GM19397 (cell line): ENCODE measurements around the gene SOX30.
"Not testable (repeated sequence)": the region's sequence is repeated elsewhere in the genome, so short reads cannot be mapped to it uniquely, and the experiment has no call there.

Experiments used
- ATAC-seq: cut with Tn5 transposase; IDR thresholded peaks from one replicate; pipeline ENCODE4 v1.9.1; 2021; ENCODE audit warnings: mild to moderate bottlenecking, moderate library complexity; ENCODE audit not compliant: unreplicated experiment

Gene SOX30

DNA sequence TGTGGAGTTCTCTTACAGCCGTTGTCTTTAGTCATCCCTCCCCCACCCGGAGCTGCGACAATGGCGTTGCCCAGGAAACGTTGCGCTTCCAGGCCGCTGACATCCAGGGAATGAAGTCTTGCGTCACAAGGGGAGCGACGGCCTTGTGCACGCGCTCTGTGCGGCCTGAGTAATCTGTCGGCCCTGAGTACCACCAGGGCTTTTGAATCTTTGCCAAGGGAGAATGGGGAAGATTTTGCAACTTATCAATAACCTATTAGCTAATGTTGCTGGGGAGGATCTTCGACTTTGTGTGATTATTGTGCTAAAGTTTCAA, at the start of gene SOX30:
TSS of gene SOX30 (minus strand) at position 62 of the 316 bp plus-strand sequence. CDS start 360 bp downstream, outside the sequence.
- no peak for ATAC-seq

DNA sequence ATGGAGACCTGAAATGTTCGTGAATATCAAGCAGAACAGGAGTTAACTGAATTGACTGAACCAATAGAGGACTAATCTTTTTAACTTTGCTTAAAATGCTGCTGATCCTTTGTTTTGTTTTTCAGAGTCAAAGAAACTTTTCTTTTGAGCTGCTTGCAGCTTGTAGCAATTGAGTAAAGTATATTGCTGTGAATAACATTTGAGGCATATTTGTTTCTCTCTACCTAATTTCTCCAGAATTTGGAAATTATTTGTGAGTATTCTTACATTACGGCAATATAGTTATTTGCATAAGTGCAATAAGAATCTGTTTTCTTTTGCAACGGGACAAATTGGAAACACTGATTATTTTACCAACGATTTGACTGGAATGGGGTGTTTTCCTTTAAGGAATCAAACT, 46.4 kb upstream of the SOX30 start:
- not testable (repeated sequence) for ATAC-seq

DNA sequence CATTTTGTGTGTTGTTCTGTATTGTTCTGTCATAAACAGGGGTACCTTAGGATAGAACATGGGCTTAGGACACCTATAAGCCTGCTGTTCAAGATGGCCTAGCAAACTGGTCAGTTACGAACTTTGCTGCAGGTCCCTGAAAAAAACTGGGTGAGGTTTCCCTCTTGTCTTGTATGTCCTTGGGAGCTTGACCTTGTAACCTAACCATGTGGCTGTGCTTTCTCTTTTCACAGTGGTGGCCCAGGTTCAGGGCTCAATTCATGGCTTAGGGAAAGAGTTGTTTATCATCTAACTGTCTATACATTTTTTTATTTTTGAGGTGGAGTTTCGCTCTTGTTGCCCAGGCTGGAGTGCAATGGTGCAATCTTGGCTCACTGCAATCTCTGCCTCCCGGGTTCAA, 43.9 kb upstream of the SOX30 start:
- not testable (repeated sequence) for ATAC-seq

DNA sequence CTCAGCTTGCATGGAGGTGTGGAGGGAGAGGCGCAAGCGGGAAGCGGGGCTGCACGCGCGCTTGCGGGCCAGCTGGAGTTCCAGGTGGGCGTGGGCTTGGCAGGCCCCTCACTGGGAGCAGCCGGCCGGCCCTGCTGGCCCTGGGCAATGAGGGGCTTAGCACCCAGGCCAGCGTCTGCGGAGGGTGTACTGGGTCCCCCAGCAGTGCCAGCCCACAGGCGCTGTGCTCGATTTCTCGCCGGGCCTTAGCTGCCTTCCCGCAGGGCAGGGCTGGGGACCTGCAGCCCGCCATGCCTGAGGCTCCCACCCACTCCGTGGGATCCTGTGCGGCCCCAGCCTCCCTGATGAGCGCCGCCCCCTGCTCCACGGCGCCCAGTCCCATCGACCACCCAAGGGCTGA, 41.6 kb upstream of the SOX30 start:
- ATAC-seq = not testable (repeated sequence)

DNA sequence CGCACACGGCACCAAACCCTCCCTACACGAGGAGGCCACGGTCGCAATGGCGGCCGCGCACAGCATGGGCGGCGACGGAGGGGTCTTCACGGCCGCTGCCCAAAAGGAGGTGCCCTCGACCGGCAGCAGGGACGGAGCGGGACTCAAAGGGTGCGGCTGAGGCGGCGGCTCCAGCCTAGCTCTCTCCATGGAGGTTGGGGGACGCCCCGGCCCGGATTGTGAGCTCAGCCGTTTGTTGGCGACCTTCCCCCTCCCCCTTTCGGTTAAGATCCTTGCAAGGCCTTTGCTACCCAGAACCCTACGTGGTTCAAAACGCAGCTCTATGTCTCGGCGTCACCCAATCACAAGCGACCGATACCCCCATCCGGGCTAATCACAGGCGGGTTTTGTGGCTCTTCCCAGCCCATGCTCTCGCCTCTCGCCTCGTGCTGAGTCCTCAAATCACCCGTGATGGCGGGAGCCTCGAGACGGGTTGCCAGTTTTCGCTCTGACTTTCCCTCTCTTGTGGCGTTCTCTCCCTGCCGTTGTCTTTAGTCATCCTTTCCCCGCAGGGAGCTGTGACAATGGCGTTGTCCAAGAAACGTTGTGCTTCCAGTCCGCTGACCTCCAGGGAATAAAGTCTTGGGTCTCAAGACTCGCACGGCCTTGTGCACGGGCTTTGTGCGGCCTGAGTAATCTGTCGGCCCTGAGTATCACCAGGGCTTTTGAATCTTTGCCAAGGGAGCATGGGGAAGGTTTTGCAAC, 38.6 kb upstream of the SOX30 start:
- ATAC-seq = no peak

DNA sequence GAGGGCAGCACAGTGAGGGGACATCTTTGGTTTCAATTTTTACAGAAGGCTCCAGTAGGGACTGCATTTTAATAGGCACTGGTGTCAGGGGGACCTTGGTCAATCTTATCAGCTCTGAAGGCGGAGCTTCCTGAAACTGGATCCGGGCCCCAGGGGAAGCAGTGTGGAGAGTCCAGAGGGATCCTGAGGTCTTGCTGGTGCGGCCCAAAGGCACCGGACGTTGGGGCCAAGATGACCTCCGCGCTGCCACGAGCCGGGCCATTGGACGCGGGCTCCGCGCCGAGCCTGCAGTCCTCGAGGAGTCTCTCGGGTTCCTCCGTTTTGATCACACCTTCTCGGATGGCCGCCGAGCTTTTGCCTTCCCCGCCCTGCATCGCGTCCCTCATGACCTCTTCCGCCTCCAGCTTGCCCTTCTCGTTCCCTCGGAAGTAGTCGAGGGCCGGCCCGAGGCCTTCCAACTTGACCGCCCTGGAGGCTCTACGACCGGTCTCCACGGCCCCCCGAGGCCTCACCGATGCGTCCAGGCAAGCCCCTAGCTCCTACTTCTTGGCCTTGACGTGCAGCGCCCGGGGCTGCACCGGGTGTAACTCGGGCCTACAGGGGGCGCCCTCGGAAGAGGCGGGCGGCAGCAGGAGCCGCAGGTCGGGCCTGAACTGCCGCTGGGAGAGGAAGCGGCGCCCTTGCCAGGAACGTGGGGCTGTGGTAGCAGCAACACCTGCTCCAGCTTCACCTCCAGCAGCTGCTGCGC, 37.9 kb upstream of the SOX30 start:
- no peak for ATAC-seq

DNA sequence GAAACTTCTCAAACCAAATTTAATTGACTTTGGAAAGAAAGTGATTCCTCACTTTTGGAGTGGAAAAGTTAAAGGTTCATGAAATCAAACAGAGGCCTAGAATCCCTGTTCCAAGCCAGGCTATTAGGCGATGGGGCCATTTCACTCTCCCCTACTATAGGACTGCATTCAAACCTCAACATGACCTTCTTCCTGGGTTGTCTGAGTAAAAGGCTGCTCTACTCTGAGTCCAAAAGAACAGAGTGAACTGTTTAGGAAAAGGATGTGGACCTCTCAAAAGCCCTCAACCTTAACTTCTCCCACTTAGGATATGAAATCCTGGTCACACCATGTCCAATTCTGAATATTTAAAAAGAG, 34.9 kb upstream of the SOX30 start:
- ATAC-seq = no peak

DNA sequence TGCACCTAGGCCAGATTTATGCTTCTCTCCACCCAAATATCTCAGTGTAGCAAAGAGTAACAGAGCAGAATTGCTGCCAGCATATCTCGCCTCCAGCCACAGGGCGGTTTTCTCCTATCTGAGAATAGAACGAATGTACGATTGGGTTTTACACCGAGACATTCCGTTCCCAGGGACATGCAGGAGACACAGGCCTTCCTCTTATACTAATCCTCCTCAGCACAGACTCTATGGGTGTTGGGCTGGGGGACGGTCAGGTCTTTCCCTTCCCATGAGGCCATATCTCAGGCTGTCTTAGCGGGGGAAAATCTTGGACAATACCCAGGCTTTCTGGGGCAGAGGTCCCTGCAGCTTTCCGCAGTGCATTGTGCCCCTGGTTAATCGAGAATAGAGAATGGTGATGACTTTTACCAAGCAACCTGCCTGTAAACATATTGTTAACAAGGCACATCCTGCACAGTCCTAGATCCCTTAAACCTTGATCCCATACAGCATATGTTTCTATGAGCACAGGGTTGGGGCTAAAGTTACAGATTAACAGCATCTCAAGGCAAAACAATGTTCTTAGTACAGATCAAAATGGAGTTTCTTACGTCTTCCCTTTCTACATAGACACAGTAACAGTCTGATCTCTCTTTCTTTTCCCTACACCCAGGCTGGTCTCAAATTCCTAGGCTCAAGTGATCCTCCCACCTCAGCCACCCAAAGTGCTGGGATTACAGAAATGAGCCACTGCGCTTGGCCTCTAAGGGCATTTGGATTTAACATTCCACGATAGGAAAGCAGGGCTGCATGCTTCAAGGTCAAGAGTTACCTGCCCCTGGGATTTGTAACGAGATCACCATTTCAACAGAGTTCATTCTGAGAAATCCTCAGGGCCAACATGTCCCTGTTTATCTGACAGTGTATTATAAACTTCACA, 34.3 kb upstream of the SOX30 start:
- ATAC-seq = not testable (repeated sequence)

DNA sequence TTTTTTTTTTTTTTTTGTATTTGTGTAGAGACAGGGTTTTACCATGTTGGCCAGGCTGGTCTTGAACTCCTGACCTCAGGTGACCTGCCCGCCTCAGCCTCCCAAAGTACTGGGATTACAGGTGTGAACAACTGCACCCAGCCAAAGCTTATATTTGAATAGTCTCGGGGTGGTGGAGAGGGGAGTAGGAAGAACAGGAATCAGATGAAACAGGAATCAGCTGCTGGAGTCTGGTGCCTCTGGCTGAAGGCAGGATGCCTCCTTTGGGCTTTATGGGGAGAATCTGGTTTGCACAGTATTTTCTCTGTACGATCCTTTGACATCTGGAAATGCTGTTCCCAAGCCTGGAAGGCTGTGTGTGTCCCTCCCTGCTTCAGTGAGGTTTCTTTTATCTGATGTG, 30.0 kb upstream of the SOX30 start:
- no peak for ATAC-seq

DNA sequence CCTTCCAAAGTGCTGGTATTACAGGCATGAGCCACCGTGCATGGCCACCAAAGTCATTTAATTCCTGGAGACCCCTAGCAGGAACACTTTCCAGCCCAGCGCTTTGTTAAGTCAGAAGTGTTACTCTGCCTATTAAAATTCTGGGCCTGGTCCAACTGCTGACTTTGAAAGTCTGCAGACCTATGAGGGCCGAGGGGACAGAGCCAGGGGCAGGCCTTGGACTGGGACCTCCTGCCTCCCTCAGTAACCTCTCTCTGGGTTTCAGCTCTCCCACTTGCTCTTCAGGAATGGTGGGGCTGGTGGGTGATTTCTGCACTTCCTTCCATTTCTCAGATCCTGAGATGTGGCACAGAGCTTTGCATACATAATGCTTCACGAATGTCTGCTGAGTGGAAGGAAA, 28.8 kb upstream of the SOX30 start:
- no peak for ATAC-seq

DNA sequence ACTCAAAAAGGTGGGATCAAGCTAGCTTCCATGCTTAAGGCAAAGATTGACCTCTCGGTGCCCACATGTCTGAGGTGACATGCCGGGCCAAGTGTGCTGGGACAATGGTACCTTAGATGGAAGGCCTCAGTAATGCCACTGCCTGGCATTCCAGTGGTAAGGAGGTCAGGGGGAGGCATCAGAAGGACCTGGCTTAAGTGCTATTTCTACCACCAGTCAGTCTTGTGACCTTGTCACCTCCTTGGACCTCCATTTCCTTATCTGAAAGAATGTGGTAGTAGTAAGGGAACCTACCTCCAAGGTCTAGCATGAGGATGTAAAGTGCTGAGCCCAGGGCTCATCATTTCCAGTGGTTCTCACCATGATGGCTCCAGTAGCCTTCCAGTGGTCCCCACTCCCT, 28.0 kb upstream of the SOX30 start:
- ATAC-seq = no peak

DNA sequence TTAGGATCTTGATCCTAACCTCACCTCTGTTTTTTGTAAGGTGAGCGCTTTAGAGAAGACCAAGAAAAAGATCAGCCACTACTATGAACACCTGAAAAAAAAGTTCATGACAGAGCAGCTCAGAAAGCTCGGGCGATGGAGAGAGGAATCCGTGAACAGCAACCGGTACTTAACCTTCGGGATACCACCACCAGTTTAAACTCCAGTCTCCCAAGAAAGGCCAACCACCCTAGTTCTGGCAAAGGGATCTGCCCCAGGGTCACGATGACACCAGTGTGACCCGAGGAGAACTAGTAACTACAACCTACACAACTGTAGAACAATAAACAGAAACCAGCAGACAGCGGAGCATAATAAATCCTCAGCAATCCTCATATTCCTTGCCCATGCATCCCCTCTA, 27.6 kb upstream of the SOX30 start:
- ATAC-seq = no peak

DNA sequence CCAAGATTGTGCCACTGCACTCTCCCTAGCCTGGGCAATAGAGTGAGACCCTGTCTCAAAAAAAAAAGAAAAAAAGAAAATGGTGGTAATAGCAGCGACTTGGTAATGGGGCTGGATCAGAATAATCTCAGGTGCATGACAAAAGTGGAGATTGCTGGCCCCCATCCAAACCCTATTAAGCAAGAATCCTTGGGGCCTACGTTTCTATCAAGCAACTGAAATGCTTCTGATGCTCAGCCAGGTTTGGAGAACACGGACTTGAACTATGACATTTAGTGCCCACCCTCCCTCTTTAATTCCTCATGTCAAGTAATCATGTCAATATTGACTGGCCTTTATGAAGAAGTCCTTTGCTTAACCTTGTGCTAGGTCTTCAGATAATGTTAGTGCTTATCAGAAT, 25.7 kb upstream of the SOX30 start:
- no peak for ATAC-seq

DNA sequence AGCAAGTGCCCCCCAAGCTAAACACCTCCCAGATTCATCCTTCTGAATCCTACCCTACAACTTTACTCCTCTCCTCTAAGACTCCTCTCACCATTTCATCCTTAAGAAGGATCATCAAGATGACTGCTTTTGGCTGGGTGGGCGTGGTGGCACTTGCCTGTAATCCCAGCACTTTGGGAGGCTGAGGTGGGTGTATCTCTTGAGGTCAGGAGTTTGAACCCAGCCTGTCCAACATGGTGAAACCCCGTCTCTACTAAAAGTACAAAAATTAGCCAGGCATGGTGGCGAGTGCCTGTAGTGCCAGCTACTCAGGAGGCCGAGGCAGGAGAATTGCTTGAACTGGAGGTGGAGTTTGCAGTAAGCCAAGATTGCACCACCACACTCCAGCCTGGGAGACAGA, 22.1 kb upstream of the SOX30 start:
- ATAC-seq = not testable (repeated sequence)

DNA sequence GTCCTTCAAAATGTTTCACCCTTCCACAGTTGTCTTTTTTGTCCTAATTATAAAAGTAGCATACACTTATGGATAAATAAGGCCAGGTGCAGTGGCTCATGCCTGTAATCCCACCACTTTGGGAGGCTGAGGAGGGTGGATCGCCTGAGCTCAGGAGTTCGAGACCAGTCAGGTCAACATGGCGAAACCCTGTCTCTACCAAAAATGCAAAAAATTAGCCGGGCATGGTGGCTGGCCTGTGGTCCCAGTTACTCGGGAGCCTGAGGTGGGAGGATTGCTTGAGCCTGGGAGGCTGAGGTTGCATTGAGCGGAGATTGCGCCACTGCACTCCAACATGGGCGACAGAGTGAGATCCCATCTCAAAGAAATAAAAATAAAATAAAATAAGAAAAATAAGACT, 20.7 kb upstream of the SOX30 start:
- ATAC-seq = no peak

DNA sequence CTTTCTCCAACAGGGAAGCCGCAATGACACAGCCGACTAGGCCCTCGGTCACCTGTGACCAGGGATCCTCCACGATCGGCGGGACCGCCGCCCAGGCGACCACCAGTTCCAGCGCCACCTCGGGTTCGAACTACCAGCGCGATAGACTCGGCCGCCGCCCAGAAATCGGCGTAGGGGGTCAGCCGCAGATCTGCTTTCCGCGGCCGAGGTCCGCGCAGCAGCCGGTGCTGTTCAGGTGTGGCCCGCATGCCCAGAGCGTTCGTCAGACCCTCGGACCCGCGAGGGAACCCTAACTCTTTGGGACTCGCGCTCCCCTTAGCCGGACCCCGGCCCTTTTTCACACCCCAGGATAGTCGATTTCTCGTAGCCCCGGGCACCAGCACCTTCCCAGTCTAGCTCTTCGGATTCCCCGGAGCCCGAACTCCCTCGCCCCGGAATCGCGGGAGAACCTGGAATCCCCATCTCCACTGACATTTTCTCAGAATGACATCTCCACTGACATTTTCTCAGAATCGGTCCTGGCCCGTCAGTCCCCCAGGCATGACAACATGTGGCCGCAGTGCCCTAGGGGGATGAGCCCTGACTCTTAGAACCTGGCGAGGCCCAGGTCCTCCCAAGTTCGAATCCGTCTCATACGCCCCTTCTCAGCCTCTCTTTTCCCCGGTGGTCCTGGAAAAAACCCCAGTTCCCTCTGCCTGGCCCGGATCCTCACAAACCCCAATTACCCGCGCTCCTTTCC, 19.5 kb upstream of the SOX30 start:
- ATAC-seq = no peak

DNA sequence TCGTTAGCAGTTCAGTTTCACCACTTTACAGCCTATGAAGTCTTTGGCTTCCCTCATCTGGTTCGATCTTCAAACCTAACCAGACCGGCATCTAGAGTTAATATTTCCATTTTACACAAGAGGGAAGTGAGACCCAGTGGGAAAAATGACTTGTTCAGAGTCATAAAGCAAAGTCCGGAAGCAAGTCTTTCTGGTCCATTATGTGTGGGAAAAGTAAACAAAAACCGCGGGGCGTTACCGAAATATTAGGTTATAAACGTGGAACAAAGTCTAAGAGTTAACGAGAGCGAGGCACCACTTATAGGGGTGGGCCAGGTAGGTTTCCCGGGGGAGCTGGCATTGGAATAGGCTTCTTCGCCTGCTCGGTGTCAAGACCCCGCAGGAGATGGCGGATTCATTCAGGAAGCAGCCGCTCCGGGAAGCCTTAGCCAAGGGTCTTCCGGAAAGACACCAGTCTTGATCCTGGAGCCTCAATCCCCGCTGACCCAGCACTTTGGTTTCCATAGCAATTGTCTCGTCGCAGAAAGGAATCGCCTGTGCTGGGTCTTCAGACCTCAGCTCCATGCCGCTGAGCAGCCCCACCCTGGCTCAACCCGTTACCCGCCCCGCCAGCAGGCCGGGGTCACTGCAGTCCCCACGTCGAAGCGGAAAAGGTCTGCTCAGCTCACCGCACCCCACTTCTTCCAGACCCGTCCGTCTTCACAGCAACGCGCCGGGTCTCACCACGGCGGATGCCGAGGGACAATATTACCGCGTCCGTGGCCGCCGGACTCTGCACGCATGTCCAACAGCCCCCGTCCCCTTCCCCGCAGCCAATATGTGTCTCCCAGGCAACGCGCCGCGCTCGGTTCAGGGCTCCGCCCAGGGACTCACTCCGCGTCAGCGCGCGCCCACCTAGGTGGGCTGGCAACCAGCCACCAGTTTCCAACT, 18.7 kb upstream of the SOX30 start, which contains the start of gene C5orf52:
TSS of gene C5orf52 (plus strand) at position 872 of the 930 bp plus-strand sequence. CDS start 82 bp downstream, outside the sequence.
- ATAC-seq = no peak

DNA sequence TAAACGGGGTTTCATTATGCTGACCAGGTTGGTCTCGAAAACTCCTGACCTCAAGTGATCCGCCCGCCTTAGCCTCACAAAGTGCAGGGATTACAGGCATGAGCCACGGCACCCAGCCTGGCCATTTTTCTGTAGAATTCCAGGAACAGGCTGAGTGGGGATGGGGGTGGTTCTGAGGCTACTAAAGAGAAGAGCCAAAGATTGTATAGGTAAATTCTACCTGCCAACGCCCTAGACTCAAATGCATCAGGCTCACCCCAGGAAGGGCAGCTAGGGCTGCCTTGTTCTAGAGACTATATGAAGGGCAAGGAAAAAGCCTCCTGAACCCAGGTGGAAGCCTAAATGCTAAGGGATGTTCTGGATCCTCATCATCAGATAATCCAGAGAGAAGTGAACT, 17.5 kb upstream of the SOX30 start:
- no peak for ATAC-seq

DNA sequence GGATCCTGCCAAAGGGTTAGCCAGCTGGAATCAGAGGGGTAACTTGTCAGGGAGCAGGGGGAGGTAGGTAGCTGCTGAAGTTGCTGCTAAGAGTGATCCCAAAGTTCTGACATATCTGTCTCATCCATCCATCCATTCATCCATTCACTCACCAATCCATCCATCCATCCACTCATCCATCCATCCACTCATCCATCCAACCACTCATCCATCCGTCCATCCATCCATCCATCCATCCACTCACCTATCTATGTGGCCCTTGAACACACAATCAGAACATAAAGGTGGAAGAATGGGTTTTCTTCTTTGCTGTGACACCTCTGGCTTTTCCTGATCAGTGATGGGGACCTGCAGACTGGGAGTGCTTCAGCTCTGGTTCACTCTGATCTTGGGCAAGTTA, 16.1 kb upstream of the SOX30 start:
- no peak for ATAC-seq
